Stimulated activated CD4-positive, alpha-beta T cell treated with anti-CD3 and anti-CD28 coated beads, Interleukin-1b, Interleukin-23, amount 100 ng/mL, for 48 hours (primary cell): ENCODE measurements around the gene FLOT2.
A peak's percentile ranks its signal among the peaks of the same experiment; 100 is the strongest.
"Not testable (repeated sequence)": the region's sequence is repeated elsewhere in the genome, so short reads cannot be mapped to it uniquely, and the experiment has no call there.

Source experiments
- DNase-seq: peaks from one replicate; pipeline ENCODE4 v3.0.0-alpha.2; 2020

The FLOT2 gene

GRCh38 chr17:28893248-28894183, 4.0 kb downstream of the FLOT2 start:
- DNase-seq, result peak; percentile 50

GRCh38 chr17:28892024-28892423, 5.5 kb downstream of the FLOT2 start:
- no peak for DNase-seq

GRCh38 chr17:28891201-28891600, 6.3 kb downstream of the FLOT2 start:
- DNase-seq, result no peak

GRCh38 chr17:28889996-28890395, 7.5 kb downstream of the FLOT2 start:
- no peak for DNase-seq

GRCh38 chr17:28888832-28889231, 8.7 kb downstream of the FLOT2 start:
- no peak for DNase-seq

GRCh38 chr17:28887871-28888471, 9.6 kb downstream of the FLOT2 start:
- no peak for DNase-seq

GRCh38 chr17:28885951-28886350, 11.6 kb downstream of the FLOT2 start:
- DNase-seq, result no peak

- no peak for DNase-seq
Observed at GRCh38 chr17:28885363-28885762, 12.2 kb downstream of the FLOT2 start.

GRCh38 chr17:28883967-28884702, 13.4 kb downstream of the FLOT2 start:
- DNase-seq, result no peak

GRCh38 chr17:28882154-28882895, 15.2 kb downstream of the FLOT2 start:
- no peak for DNase-seq

- DNase-seq, result no peak
Observed at GRCh38 chr17:28881533-28882056, 15.9 kb downstream of the FLOT2 start.

GRCh38 chr17:28880572-28880945, 17.0 kb downstream of the FLOT2 start:
- DNase-seq, result no peak

GRCh38 chr17:28879886-28880571, 17.5 kb downstream of the FLOT2 start:
- DNase-seq, result no peak

- no peak for DNase-seq
Observed at GRCh38 chr17:28878981-28879380, 18.6 kb downstream of the FLOT2 start.

GRCh38 chr17:28878158-28878910, 19.2 kb downstream of the FLOT2 start:
- no peak for DNase-seq

- DNase-seq, result not testable (repeated sequence)
Observed at GRCh38 chr17:28877150-28877711, 20.3 kb downstream of the FLOT2 start.

- no peak for DNase-seq
Observed at GRCh38 chr17:28875848-28876550, 21.5 kb downstream of the FLOT2 start.

GRCh38 chr17:28874750-28875149, 22.8 kb downstream of the FLOT2 start:
- DNase-seq, result no peak

GRCh38 chr17:28873839-28874238, 23.7 kb downstream of the FLOT2 start:
- DNase-seq, result no peak

GRCh38 chr17:28871056-28871579, 26.4 kb downstream of the FLOT2 start:
- peak; percentile 56 for DNase-seq
